SK-N-SH treated with all-trans-retinoic acid at 6 μM for 48 hours (cell line): ENCODE measurements around the gene CLSTN3.

Experiments used
- ATAC-seq: fragments of 200-7000 bp; cut with Tn5 transposase; 3 replicates; pipeline ENCODE4 v1.9.1; 2020; ENCODE audit warnings: mild to moderate bottlenecking, moderate library complexity
- ARNTL ChIP-seq: fragments of 450-650 bp; formaldehyde crosslinking; IDR thresholded peaks from 2 replicates; pipeline ENCODE4 v1.5.0; 2020; ENCODE audit warnings: low read depth, mild to moderate bottlenecking, moderate library complexity, borderline replicate concordance
- GLIS3 ChIP-seq: fragments of 250-450 bp; sonication (Bioruptor Pico); IDR thresholded peaks from 2 replicates; pipeline ENCODE4 v1.5.0; 2020; ENCODE audit warnings: mild to moderate bottlenecking, moderate library complexity
- OSR1 ChIP-seq: fragments of 250-450 bp; sonication (Bioruptor Pico); IDR thresholded peaks from 2 replicates; pipeline ENCODE4 v1.8.0; 2022; ENCODE audit warnings: moderate library complexity, mild to moderate bottlenecking, inconsistent platforms
- PPARA ChIP-seq: fragments of 250-450 bp; sonication (Bioruptor Pico); IDR thresholded peaks from 2 replicates; pipeline ENCODE4 v1.5.0; 2020; ENCODE audit warnings: mild to moderate bottlenecking, borderline replicate concordance
- RARB ChIP-seq: fragments of 250-450 bp; sonication (Bioruptor Pico); IDR thresholded peaks from 2 replicates; pipeline ENCODE4 v1.8.0; 2021; ENCODE audit warnings: mild to moderate bottlenecking, moderate library complexity
- SNAI2 ChIP-seq: fragments of 250-450 bp; sonication (Bioruptor Pico); IDR thresholded peaks from 2 replicates; pipeline ENCODE4 v1.5.0; 2020; ENCODE audit warnings: mild to moderate bottlenecking, moderate library complexity
- TCF4 ChIP-seq: fragments of 250-450 bp; sonication (Bioruptor Pico); IDR thresholded peaks from 2 replicates; pipeline ENCODE4 v1.8.0; 2021; ENCODE audit warnings: mild to moderate bottlenecking, moderate library complexity, borderline replicate concordance
- TOX ChIP-seq: fragments of 250-450 bp; sonication (Bioruptor Pico); IDR thresholded peaks from 2 replicates; pipeline ENCODE4 v1.8.0; 2021; ENCODE audit warnings: mild to moderate bottlenecking, moderate library complexity, borderline replicate concordance
- TSHZ2 ChIP-seq: fragments of 250-450 bp; sonication (Bioruptor Pico); IDR thresholded peaks from 2 replicates; pipeline ENCODE4 v1.5.0; 2020; ENCODE audit warnings: mild to moderate bottlenecking, moderate library complexity
- ZC3H10 ChIP-seq: fragments of 250-450 bp; sonication (Bioruptor Pico); IDR thresholded peaks from 2 replicates; pipeline ENCODE4 v1.5.1; 2021; ENCODE audit warnings: mild to moderate bottlenecking, moderate library complexity
- ZFP3 ChIP-seq: fragments of 250-450 bp; sonication (Bioruptor Pico); IDR thresholded peaks from 2 replicates; pipeline ENCODE4 v1.5.0; 2020; ENCODE audit warnings: mild to moderate bottlenecking, moderate library complexity
- ZFP30 ChIP-seq: fragments of 450-650 bp; formaldehyde crosslinking; IDR thresholded peaks from 2 replicates; pipeline ENCODE4 v1.5.0; 2022; ENCODE audit warnings: mild to moderate bottlenecking, moderate library complexity
- ZNF565 ChIP-seq: fragments of 450-650 bp; formaldehyde crosslinking; conservative IDR thresholded peaks from 2 replicates; pipeline ENCODE4 v1.5.0; 2020; ENCODE audit warnings: low read depth, mild to moderate bottlenecking, moderate library complexity
- ZNF8 ChIP-seq: fragments of 450-650 bp; formaldehyde crosslinking; IDR thresholded peaks from 2 replicates; pipeline ENCODE4 v1.5.0; 2020; ENCODE audit warnings: mild to moderate bottlenecking, moderate library complexity
- TF ChIP-seq, protein P1 (sequence below): fragments of 250-450 bp; sonication (Bioruptor Pico); IDR thresholded peaks from 2 replicates; pipeline ENCODE4 v1.8.0; 2021; ENCODE audit warnings: low read depth, mild to moderate bottlenecking, moderate library complexity, borderline replicate concordance
- TF ChIP-seq, protein P2 (sequence below): fragments of 250-450 bp; sonication (Bioruptor Pico); IDR thresholded peaks from 2 replicates; pipeline ENCODE4 v1.5.1; 2021; ENCODE audit warnings: mild to moderate bottlenecking, moderate library complexity
- TF ChIP-seq, protein P3 (sequence below): fragments of 250-450 bp; sonication (Bioruptor Pico); IDR thresholded peaks from 2 replicates; pipeline ENCODE4 v1.8.0; 2020; ENCODE audit warnings: mild to moderate bottlenecking, moderate library complexity, borderline replicate concordance

CLSTN3 gene

GRCh38 chr12:7134396-7135166 lies 4.4 kb downstream of the CLSTN3 start:
- TF ChIP-seq TSHZ2 (CRISPR knock-in tag) = no peak
- no peak for TF ChIP-seq ZNF8 (CRISPR knock-in tag)
- TF ChIP-seq, protein P1, sequence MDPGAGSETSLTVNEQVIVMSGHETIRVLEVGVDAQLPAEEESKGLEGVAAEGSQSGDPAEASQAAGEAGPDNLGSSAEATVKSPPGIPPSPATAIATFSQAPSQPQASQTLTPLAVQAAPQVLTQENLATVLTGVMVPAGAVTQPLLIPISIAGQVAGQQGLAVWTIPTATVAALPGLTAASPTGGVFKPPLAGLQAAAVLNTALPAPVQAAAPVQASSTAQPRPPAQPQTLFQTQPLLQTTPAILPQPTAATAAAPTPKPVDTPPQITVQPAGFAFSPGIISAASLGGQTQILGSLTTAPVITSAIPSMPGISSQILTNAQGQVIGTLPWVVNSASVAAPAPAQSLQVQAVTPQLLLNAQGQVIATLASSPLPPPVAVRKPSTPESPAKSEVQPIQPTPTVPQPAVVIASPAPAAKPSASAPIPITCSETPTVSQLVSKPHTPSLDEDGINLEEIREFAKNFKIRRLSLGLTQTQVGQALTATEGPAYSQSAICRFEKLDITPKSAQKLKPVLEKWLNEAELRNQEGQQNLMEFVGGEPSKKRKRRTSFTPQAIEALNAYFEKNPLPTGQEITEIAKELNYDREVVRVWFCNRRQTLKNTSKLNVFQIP (CRISPR knock-in tag) = no peak
- no peak for TF ChIP-seq ZFP3 (CRISPR knock-in tag)
- no peak for TF ChIP-seq ARNTL (CRISPR knock-in tag)
- TF ChIP-seq TCF4 (CRISPR knock-in tag) = no peak
- TF ChIP-seq ZFP30 (CRISPR knock-in tag) = no peak
- no peak for TF ChIP-seq PPARA (CRISPR knock-in tag)
- no peak for TF ChIP-seq RARB (CRISPR knock-in tag)
- TF ChIP-seq, protein P2, sequence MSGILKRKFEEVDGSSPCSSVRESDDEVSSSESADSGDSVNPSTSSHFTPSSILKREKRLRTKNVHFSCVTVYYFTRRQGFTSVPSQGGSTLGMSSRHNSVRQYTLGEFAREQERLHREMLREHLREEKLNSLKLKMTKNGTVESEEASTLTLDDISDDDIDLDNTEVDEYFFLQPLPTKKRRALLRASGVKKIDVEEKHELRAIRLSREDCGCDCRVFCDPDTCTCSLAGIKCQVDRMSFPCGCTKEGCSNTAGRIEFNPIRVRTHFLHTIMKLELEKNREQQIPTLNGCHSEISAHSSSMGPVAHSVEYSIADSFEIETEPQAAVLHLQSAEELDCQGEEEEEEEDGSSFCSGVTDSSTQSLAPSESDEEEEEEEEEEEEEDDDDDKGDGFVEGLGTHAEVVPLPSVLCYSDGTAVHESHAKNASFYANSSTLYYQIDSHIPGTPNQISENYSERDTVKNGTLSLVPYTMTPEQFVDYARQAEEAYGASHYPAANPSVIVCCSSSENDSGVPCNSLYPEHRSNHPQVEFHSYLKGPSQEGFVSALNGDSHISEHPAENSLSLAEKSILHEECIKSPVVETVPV (CRISPR knock-in tag) = no peak
- no peak for TF ChIP-seq OSR1 (CRISPR knock-in tag)
- no peak for TF ChIP-seq ZC3H10 (CRISPR knock-in tag)
- TF ChIP-seq, protein P3, sequence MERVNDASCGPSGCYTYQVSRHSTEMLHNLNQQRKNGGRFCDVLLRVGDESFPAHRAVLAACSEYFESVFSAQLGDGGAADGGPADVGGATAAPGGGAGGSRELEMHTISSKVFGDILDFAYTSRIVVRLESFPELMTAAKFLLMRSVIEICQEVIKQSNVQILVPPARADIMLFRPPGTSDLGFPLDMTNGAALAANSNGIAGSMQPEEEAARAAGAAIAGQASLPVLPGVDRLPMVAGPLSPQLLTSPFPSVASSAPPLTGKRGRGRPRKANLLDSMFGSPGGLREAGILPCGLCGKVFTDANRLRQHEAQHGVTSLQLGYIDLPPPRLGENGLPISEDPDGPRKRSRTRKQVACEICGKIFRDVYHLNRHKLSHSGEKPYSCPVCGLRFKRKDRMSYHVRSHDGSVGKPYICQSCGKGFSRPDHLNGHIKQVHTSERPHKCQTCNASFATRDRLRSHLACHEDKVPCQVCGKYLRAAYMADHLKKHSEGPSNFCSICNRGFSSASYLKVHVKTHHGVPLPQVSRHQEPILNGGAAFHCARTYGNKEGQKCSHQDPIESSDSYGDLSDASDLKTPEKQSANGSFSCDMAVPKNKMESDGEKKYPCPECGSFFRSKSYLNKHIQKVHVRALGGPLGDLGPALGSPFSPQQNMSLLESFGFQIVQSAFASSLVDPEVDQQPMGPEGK (CRISPR knock-in tag) = no peak
- ATAC-seq = no peak

DNA sequence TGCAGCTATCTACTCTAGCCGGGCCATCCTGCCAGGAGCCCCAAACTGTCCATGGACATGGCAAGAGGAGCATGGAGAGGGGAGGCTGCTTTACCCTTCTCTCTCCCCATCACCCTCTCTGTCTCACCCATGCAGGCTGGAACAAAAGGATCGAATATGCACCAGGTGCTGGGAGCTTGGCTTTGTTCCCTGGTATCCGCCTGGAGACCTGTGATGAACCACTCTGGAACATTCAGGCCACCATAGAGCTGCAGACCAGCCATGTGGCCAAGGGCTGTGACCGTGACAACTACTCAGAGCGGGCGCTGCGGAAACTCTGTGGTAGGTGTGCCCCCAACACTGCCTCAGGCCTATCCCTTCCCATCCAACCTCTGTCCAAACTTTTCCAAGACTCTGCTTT lies 5.9 kb downstream of the CLSTN3 start:
- no peak for TF ChIP-seq TOX (CRISPR knock-in tag)
- TF ChIP-seq ZFP30 (CRISPR knock-in tag) = no peak
- TF ChIP-seq ZC3H10 (CRISPR knock-in tag) = no peak
- no peak for TF ChIP-seq GLIS3 (CRISPR knock-in tag)
- no peak for TF ChIP-seq ZFP3 (CRISPR knock-in tag)
- no peak for TF ChIP-seq RARB (CRISPR knock-in tag)
- TF ChIP-seq ARNTL (CRISPR knock-in tag) = no peak
- TF ChIP-seq, protein P1 (CRISPR knock-in tag) = no peak
- TF ChIP-seq, protein P2 (CRISPR knock-in tag) = no peak
- no peak for TF ChIP-seq SNAI2 (CRISPR knock-in tag)
- TF ChIP-seq ZNF565 = no peak
- ATAC-seq = no peak
